Measurements from ENCODE around the gene ARHGEF7. TPM values are rescaled to one million over a fixed set of nuclear protein-coding genes. Genes with fewer than 3 reads are reported as not detected.

Gene ARHGEF7
- total and polyA plus RNA-seq, 2 experiments from 2014 or later, result 23.6 to 58.9 TPM

- Mint-ChIP-seq H3K9me3 (no peaks in the 10 kb centered on the region), H3K4me3 (no peak overlapping the region), H3K27me3 (ENCODE audit: insufficient read depth, low read depth, poor library complexity) (peaks cover 19% of the 10 kb centered on the region), H3K36me3 (ENCODE audit: low read depth) (peaks cover 2% of the 10 kb centered on the region; the same call in 1 of the 3 replicates), H3K4me1 (peaks cover 57% of the 10 kb centered on the region), H3K27ac (peak overlapping the region; percentile 46; the same call in 1 of the 2 replicates)
- Histone ChIP-seq H3K79me2 (replicated peaks; ENCODE audit: insufficient read depth) (peaks cover 63% of the 10 kb centered on the region), H3K27me3 (ENCODE audit: insufficient read depth) (no peaks in the 10 kb centered on the region), H3K9me2 (ENCODE audit: insufficient read depth) (no peaks in the 10 kb centered on the region), H3K4me3 (no peak overlapping the region), H3K27ac (ENCODE audit: low read depth) (0 out of 2 replicates have a peak overlapping the region, but pooled peaks have one; percentile 52), H3K4me2 (no peak overlapping the region), H2AFZ (no peak overlapping the region), H3K4me1 (ENCODE audit: insufficient read depth) (peaks cover 43% of the 10 kb centered on the region), H3F3A (replicated peaks; ENCODE audit: low read depth) (peaks cover 4% of the 10 kb centered on the region; the same call in 1 of the 2 replicates), H4K20me1 (replicated peaks; ENCODE audit: insufficient read depth) (peaks cover 25% of the 10 kb centered on the region), H3K36me3 (ENCODE audit: insufficient read depth) (no peaks in the 10 kb centered on the region)
- TF ChIP-seq JUNB (IDR thresholded peaks at IDR 0.05; ENCODE audit: unreplicated experiment) (no peak), EZH2 (IDR thresholded peaks at IDR 0.05; ENCODE audit: low read depth, unreplicated experiment) (no peak)
- TF ChIP-seq, protein P1, sequence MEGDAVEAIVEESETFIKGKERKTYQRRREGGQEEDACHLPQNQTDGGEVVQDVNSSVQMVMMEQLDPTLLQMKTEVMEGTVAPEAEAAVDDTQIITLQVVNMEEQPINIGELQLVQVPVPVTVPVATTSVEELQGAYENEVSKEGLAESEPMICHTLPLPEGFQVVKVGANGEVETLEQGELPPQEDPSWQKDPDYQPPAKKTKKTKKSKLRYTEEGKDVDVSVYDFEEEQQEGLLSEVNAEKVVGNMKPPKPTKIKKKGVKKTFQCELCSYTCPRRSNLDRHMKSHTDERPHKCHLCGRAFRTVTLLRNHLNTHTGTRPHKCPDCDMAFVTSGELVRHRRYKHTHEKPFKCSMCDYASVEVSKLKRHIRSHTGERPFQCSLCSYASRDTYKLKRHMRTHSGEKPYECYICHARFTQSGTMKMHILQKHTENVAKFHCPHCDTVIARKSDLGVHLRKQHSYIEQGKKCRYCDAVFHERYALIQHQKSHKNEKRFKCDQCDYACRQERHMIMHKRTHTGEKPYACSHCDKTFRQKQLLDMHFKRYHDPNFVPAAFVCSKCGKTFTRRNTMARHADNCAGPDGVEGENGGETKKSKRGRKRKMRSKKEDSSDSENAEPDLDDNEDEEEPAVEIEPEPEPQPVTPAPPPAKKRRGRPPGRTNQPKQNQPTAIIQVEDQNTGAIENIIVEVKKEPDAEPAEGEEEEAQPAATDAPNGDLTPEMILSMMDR (conservative IDR thresholded peaks at IDR 0.05; ENCODE audit: low read depth in 2 of 2), result peak; percentile 11 to 40; a peak in 2 of 4 replicates
- DNase-seq (ENCODE audit: low spot score), result no peak
- ATAC-seq, result peak; percentile 18; the same call in 2 of the 3 replicates
Measured at GRCh38 chr13:111219950-111220349, 104.8 kb downstream of the ARHGEF7 start.

DNA sequence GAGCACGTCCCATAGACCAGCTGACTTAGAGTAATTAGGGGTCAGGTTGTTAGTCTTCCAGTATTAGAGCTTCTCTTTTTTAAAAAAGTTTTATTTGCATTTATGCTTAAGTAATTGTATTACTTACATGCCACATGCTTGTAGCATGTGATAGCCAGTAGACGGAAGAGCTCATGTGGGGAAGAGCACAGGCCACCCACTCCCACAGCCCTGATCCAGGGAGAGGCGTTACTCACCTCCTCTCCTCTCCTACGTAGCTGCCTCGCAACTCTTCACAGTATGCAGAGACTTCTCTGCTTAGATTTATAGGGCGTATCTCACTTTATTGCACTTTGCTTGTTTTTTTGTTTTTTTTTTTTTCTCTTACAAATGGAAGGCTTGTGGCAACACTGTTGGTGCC, 110.1 kb downstream of the ARHGEF7 start:
- Mint-ChIP-seq H3K27ac (no peak overlapping the region), H3K9me3 (no peaks in the 10 kb centered on the region), H3K27me3 (ENCODE audit: insufficient read depth, low read depth, poor library complexity) (peaks cover 3% of the 10 kb centered on the region), H3K4me1 (peaks cover 29% of the 10 kb centered on the region), H3K36me3 (ENCODE audit: low read depth) (peaks cover 19% of the 10 kb centered on the region; the same call in 2 of the 3 replicates), H3K4me3 (no peak overlapping the region)
- ATAC-seq (no peak), DNase-seq (ENCODE audit: low spot score) (no peak)
- no peaks in the 10 kb centered on the region for H3K36me3 ChIP-seq (ENCODE audit: insufficient read depth)
- H3K27ac ChIP-seq (ENCODE audit: low read depth), result no peak overlapping the region
- no peak overlapping the region for H3K4me2 ChIP-seq
- H3K9me2 ChIP-seq (ENCODE audit: insufficient read depth), result no peaks in the 10 kb centered on the region
- H3F3A ChIP-seq (replicated peaks; ENCODE audit: low read depth), result no peaks in the 10 kb centered on the region
- peaks cover 69% of the 10 kb centered on the region for H3K79me2 ChIP-seq (replicated peaks; ENCODE audit: insufficient read depth)
- H3K27me3 ChIP-seq (ENCODE audit: insufficient read depth), result no peaks in the 10 kb centered on the region
- H3K4me1 ChIP-seq (ENCODE audit: insufficient read depth), result no peaks in the 10 kb centered on the region
- no peak overlapping the region for H2AFZ ChIP-seq
- no peak overlapping the region for H3K4me3 ChIP-seq
- H4K20me1 ChIP-seq (replicated peaks; ENCODE audit: insufficient read depth), result peaks cover 28% of the 10 kb centered on the region
- TF ChIP-seq EZH2phosphoT487 (IDR thresholded peaks at IDR 0.05; ENCODE audit: unreplicated experiment), result no peak
- no peak for TF ChIP-seq ZNF331 (CRISPR knock-in tag; IDR thresholded peaks at IDR 0.05; ENCODE audit: low read depth)
- no peak for TF ChIP-seq EZH2 (IDR thresholded peaks at IDR 0.05; ENCODE audit: low read depth, unreplicated experiment)
- TF ChIP-seq NANOG (IDR thresholded peaks at IDR 0.05; ENCODE audit: borderline replicate concordance), result no peak
- TF ChIP-seq, protein P2, sequence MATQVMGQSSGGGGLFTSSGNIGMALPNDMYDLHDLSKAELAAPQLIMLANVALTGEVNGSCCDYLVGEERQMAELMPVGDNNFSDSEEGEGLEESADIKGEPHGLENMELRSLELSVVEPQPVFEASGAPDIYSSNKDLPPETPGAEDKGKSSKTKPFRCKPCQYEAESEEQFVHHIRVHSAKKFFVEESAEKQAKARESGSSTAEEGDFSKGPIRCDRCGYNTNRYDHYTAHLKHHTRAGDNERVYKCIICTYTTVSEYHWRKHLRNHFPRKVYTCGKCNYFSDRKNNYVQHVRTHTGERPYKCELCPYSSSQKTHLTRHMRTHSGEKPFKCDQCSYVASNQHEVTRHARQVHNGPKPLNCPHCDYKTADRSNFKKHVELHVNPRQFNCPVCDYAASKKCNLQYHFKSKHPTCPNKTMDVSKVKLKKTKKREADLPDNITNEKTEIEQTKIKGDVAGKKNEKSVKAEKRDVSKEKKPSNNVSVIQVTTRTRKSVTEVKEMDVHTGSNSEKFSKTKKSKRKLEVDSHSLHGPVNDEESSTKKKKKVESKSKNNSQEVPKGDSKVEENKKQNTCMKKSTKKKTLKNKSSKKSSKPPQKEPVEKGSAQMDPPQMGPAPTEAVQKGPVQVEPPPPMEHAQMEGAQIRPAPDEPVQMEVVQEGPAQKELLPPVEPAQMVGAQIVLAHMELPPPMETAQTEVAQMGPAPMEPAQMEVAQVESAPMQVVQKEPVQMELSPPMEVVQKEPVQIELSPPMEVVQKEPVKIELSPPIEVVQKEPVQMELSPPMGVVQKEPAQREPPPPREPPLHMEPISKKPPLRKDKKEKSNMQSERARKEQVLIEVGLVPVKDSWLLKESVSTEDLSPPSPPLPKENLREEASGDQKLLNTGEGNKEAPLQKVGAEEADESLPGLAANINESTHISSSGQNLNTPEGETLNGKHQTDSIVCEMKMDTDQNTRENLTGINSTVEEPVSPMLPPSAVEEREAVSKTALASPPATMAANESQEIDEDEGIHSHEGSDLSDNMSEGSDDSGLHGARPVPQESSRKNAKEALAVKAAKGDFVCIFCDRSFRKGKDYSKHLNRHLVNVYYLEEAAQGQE (IDR thresholded peaks at IDR 0.05; ENCODE audit: unreplicated experiment), result no peak
- no peak for TF ChIP-seq POLR2AphosphoS5 (IDR thresholded peaks at IDR 0.05; ENCODE audit: low read depth)
- TF ChIP-seq, protein P1 (conservative IDR thresholded peaks at IDR 0.05; ENCODE audit: low read depth in 2 of 2), result no peak

Data from GM23338 (cell line).